Measurements from ENCODE around the gene KRTAP10-4.
"Not testable (repeated sequence)": the region's sequence is repeated elsewhere in the genome, so short reads cannot be mapped to it uniquely, and the experiment has no call there.

Gene KRTAP10-4

GRCh38 chr21:44548381-44548780 is 25.1 kb upstream of the KRTAP10-4 start:
- Mint-ChIP-seq H3K9me3 (peaks cover 27% of the 10 kb centered on the region), H3K27ac (peak overlapping the region; percentile 66), H3K27me3 (no peaks in the 10 kb centered on the region), H3K4me1 (ENCODE audit: low read depth) (peaks cover 22% of the 10 kb centered on the region), H3K36me3 (ENCODE audit: low read depth) (peaks cover 22% of the 10 kb centered on the region), H3K4me3 (peak overlapping the region; percentile 69)

- peaks cover 22% of the 10 kb centered on the region for H3K4me1 Mint-ChIP-seq (ENCODE audit: low read depth)
- peaks cover 30% of the 10 kb centered on the region for H3K9me3 Mint-ChIP-seq
- no peak overlapping the region for H3K4me3 Mint-ChIP-seq
- no peak overlapping the region for H3K27ac Mint-ChIP-seq
- no peaks in the 10 kb centered on the region for H3K27me3 Mint-ChIP-seq
- H3K36me3 Mint-ChIP-seq (ENCODE audit: low read depth): peaks cover 22% of the 10 kb centered on the region
Observed at GRCh38 chr21:44548922-44549321, 24.6 kb upstream of the KRTAP10-4 start.

GRCh38 chr21:44549525-44550211 is 23.9 kb upstream of the KRTAP10-4 start:
- Mint-ChIP-seq H3K4me1 (ENCODE audit: low read depth) (peaks cover 22% of the 10 kb centered on the region), H3K9me3 (peaks cover 30% of the 10 kb centered on the region), H3K27me3 (no peaks in the 10 kb centered on the region), H3K36me3 (ENCODE audit: low read depth) (peaks cover 22% of the 10 kb centered on the region), H3K4me3 (no peak overlapping the region), H3K27ac (no peak overlapping the region)

DNA sequence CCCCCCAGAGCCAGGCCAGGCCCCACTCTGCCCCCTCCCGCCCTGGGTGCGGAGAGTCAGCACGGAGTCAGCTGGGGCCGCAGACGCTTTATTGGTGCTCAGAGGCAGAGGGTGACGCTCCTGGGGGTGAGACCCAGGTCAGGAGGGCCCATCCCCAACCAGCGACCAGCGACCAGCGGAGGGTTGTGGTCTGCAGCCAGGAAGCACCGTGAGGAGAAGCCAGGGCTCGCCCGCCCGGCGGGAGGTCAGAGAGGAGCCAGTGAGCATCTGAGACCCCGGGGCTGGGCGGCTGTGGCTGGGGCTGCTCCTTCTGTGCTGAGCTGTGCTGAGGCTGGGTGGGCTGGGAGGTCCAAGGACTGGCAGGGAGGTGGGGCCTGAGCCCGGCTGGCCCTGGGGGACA is 23.2 kb upstream of the KRTAP10-4 start:
- H3K4me1 Mint-ChIP-seq (ENCODE audit: low read depth): peaks cover 22% of the 10 kb centered on the region
- H3K9me3 Mint-ChIP-seq: peaks cover 29% of the 10 kb centered on the region

DNA sequence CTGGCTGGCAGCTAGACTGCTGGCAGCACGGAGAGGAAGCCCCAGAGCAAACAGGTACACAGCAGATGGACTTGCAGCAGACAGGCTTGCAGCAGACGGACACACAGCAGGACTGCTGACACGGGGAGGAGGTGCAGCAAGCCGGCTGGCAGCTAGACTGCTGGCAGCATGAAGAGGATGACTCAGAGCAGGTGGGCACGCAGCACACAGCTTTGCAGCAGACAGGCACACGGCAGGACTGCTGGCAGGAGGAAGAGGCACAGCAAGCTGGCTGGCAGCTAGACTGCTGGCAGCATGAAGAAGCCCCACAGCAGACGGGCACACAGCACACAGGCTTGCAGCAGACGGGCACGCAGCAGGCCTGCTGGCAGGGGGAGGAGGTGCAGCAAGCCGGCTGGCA is 22.7 kb upstream of the KRTAP10-4 start:
- H3K4me1 Mint-ChIP-seq (ENCODE audit: low read depth): peaks cover 22% of the 10 kb centered on the region
- no peak overlapping the region for H3K27ac Mint-ChIP-seq
- H3K9me3 Mint-ChIP-seq: peaks cover 24% of the 10 kb centered on the region
- H3K4me3 Mint-ChIP-seq: no peak overlapping the region
- H3K27me3 Mint-ChIP-seq: no peaks in the 10 kb centered on the region
- peaks cover 18% of the 10 kb centered on the region for H3K36me3 Mint-ChIP-seq (ENCODE audit: low read depth)

More for the DNA sequence above, 23.2 kb upstream of the KRTAP10-4 start:
- not testable (repeated sequence) for H3K4me3 Mint-ChIP-seq, H3K27ac Mint-ChIP-seq, H3K27me3 Mint-ChIP-seq
- peaks cover 22% of the 10 kb centered on the region for H3K36me3 Mint-ChIP-seq (ENCODE audit: low read depth)

DNA sequence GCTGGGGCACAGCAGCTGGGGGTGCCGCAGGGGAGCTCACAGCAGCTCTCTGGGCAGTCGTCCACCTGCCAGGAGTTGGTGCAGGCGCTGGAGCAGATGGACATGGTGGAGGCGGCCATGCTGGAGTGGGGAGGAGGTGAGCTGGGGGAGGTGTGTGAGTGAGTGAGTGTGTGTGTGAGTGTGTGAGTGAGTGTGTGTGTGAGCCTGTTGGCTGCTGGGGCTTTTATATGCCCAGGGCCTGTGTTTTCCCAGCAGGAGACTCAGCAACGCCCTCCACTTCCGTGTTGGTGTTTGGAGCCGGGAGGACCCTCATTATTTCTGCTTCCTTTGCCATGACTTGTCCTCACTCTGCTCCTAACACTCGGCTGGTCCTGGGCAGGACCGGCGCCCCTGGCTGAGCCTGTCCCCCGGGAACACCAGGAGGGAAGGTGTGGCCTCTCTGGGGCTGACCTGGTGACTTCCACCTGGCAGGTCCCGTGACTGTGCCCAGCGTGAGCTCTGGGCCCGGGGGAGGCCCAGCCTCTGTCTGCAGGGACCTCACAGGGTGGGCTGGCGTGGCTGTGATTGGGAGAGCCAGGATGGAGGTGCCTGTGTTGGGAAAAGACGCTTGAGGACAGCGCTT is 22.1 kb upstream of the KRTAP10-4 start, which contains the start of gene KRTAP10-2:
KRTAP10-2 (minus strand) TSS at position 166 of the 622 bp plus-strand sequence; CDS start at position 119, 47 bp downstream.
- Mint-ChIP-seq H3K4me1 (ENCODE audit: low read depth) (peaks cover 22% of the 10 kb centered on the region), H3K4me3 (no peak within 1 kb of the TSS), H3K27me3 (no peaks in the 10 kb centered on the region), H3K36me3 (ENCODE audit: low read depth) (peaks cover 17% of the 10 kb centered on the region), H3K27ac (no peak within 1 kb of the TSS), H3K9me3 (peaks cover 23% of the 10 kb centered on the region)

DNA sequence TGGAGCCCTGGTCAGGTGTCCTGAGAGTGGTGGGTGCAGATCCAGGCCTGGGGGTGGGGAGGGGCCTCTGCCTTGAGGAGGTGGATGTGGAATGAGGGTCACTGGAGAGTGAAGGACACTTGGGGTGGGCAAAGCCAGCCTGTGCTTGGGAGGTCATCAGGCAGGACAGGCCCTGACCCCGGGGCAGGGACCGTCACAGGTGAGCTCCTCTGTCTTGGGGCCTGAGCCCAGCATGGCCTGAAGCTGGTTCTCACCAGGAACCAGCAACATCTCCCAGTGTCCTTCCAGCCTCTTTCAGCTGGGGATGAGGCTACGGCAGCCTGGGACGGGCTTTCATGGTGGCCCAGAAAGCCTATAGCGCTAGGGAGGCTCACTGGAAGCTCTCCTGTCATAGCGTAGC is 21.4 kb upstream of the KRTAP10-4 start:
- H3K4me1 Mint-ChIP-seq (ENCODE audit: low read depth): peaks cover 19% of the 10 kb centered on the region
- H3K9me3 Mint-ChIP-seq: peaks cover 16% of the 10 kb centered on the region
- H3K27ac Mint-ChIP-seq: no peak overlapping the region
- no peaks in the 10 kb centered on the region for H3K27me3 Mint-ChIP-seq
- H3K4me3 Mint-ChIP-seq: no peak overlapping the region
- H3K36me3 Mint-ChIP-seq (ENCODE audit: low read depth): peaks cover 11% of the 10 kb centered on the region

GRCh38 chr21:44552681-44553080 is 20.8 kb upstream of the KRTAP10-4 start:
- Mint-ChIP-seq H3K4me1 (ENCODE audit: low read depth) (peaks cover 13% of the 10 kb centered on the region), H3K27me3 (no peaks in the 10 kb centered on the region), H3K4me3 (no peak overlapping the region)

GRCh38 chr21:44555200-44555875 is 18.2 kb upstream of the KRTAP10-4 start:
- Mint-ChIP-seq H3K27ac (no peak overlapping the region), H3K4me1 (ENCODE audit: low read depth) (no peaks in the 10 kb centered on the region), H3K36me3 (ENCODE audit: low read depth) (peaks cover 4% of the 10 kb centered on the region), H3K4me3 (no peak overlapping the region), H3K9me3 (peaks cover 10% of the 10 kb centered on the region), H3K27me3 (no peaks in the 10 kb centered on the region)

More at GRCh38 chr21:44552681-44553080, 20.8 kb upstream of the KRTAP10-4 start:
- H3K9me3 Mint-ChIP-seq: peaks cover 11% of the 10 kb centered on the region
- no peak overlapping the region for H3K27ac Mint-ChIP-seq
- H3K36me3 Mint-ChIP-seq (ENCODE audit: low read depth): peaks cover 5% of the 10 kb centered on the region

DNA sequence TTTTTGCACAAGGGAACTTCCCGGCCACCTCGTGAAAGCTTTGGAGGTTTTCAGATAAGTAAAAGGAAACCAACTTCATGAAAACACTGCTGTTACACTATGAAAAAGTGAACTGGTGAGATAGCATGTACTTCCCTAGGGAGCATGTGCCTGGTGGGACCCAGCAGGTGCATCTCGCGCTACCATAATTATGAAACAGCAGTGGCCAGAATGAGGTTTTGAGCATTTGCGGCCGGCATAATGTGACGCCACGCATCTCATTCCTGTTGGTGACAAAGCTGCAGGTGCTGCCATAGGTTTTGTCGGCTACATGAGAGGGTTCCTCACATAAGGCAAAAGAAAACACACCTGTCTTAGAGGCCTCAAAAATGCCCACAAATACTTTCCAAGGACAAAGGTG is 16.6 kb upstream of the KRTAP10-4 start:
- Mint-ChIP-seq H3K4me1 (ENCODE audit: low read depth) (no peaks in the 10 kb centered on the region), H3K36me3 (ENCODE audit: low read depth) (no peaks in the 10 kb centered on the region), H3K27ac (no peak overlapping the region), H3K27me3 (no peaks in the 10 kb centered on the region), H3K4me3 (no peak overlapping the region), H3K9me3 (peaks cover 16% of the 10 kb centered on the region)

DNA sequence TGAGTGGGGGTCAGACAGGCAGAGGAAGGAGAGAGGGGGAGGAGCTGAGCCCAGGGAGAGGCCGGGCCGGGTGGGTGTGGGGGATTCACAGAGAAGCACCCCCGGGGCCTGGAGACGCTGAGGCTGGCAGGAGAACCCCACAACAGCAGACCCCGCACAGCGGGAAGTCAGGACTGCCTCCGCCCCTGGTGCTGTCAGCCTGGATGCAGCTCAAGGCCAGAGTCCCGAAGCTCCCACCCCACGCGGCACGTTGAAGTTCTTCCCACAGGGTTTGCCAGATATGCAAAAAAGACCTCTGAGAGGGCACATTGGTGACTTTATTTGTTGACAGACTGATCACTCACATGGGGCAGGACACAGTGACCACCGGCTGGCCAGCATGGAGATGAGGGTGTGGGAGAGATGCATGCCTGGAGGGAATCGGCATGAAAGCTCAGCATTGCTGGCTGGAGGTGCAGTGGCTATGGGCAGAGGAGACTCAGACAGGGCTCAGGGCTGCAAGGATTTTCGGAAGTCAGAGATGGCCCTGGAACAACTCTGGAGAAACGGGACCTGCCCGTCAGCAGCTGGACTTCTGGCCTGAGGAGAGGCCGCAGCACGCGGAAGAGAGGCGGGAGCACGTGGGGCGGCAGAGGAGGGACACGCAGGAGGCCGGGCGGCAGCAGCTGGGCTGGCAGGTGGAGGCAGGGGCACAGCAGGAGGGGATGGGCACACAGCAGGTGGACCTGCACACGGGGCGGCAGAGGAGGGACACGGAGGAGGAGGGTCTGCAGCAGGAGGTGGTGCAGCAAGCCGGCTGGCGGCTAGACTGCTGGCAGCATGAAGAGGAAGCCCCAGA is 15.8 kb upstream of the KRTAP10-4 start:
- Mint-ChIP-seq H3K27ac (no peak overlapping the region), H3K4me1 (ENCODE audit: low read depth) (no peaks in the 10 kb centered on the region), H3K9me3 (peaks cover 16% of the 10 kb centered on the region), H3K36me3 (ENCODE audit: low read depth) (no peaks in the 10 kb centered on the region), H3K4me3 (no peak overlapping the region), H3K27me3 (no peaks in the 10 kb centered on the region)

DNA sequence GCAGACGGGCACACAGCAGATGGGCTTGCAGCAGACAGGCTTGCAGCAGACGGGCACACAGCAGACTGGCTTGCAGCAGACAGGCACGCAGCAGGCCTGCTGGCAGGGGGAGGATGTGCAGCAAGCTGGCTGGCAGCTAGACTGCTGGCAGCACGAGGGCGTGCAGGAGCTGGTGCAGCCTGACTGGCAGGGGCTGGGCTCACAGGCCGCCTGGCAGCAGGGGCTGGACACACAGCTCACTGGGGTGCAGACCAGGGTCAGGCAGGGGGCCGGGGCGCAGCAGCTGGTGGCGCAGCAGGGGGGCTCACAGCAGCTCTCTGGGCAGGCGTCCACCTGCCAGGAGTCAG is 15.2 kb upstream of the KRTAP10-4 start:
- not testable (repeated sequence) for H3K4me3 Mint-ChIP-seq; H3K27ac Mint-ChIP-seq; H3K36me3 Mint-ChIP-seq (ENCODE audit: low read depth); H3K27me3 Mint-ChIP-seq; H3K4me1 Mint-ChIP-seq (ENCODE audit: low read depth)
- H3K9me3 Mint-ChIP-seq: peaks cover 11% of the 10 kb centered on the region

GRCh38 chr21:44558695-44559094 is 14.8 kb upstream of the KRTAP10-4 start, which contains the start of gene KRTAP10-3:
TSS of gene KRTAP10-3 (minus strand) at chr21:44558795. CDS start at chr21:44558715, 80 bp downstream.
- Mint-ChIP-seq H3K36me3 (ENCODE audit: low read depth) (no peaks in the 10 kb centered on the region), H3K27me3 (no peaks in the 10 kb centered on the region), H3K27ac (no peak within 1 kb of the TSS), H3K4me1 (ENCODE audit: low read depth) (no peaks in the 10 kb centered on the region), H3K4me3 (no peak within 1 kb of the TSS), H3K9me3 (peaks cover 7% of the 10 kb centered on the region)

GRCh38 chr21:44564099-44564498 is 9.4 kb upstream of the KRTAP10-4 start:
- Mint-ChIP-seq H3K4me1 (ENCODE audit: low read depth) (peaks cover 18% of the 10 kb centered on the region), H3K27ac (no peak overlapping the region), H3K36me3 (ENCODE audit: low read depth) (no peaks in the 10 kb centered on the region), H3K27me3 (no peaks in the 10 kb centered on the region), H3K9me3 (peaks cover 7% of the 10 kb centered on the region), H3K4me3 (no peak overlapping the region)
